NT2/D1 (cell line): ENCODE results near the gene THSD7A.

Source experiments
- SUZ12 ChIP-seq: IDR thresholded peaks from 2 replicates; pipeline ENCODE4 v1.6.1; 2011; ENCODE audit not compliant: insufficient read length, insufficient read depth; ENCODE audit errors: extremely low read depth
- YY1 ChIP-seq: IDR thresholded peaks from 2 replicates; pipeline ENCODE4 v1.6.1; 2011; ENCODE audit not compliant: insufficient read length, insufficient read depth
- ZNF274 ChIP-seq: IDR thresholded peaks from 2 replicates; pipeline ENCODE4 v1.6.1; 2011; ENCODE audit warnings: mild to moderate bottlenecking, low read depth, low read length

- no peak for TF ChIP-seq YY1
- TF ChIP-seq SUZ12: no peak
- TF ChIP-seq ZNF274: no peak
Observed at GRCh38 chr7:11452476-11452875, 379.5 kb downstream of the THSD7A start.
